ENCODE results near the gene MREG.
A peak's percentile ranks its signal among the peaks of the same experiment; 100 is the strongest.

The MREG gene

GRCh38 chr2:215914054-215914776, 99.1 kb downstream of the MREG start:
- no peak for DNase-seq

- no peak for DNase-seq
These were observed 101.0 kb downstream of the MREG start for GRCh38 chr2:215912299-215912842.

- no peak for DNase-seq
These were observed 101.9 kb downstream of the MREG start for GRCh38 chr2:215911301-215912085.

- DNase-seq = no peak
These were observed 103.2 kb downstream of the MREG start for GRCh38 chr2:215910180-215910579.

- no peak for DNase-seq
These were observed 106.2 kb downstream of the MREG start for GRCh38 chr2:215907147-215907546.

- no peak for DNase-seq
These were observed 106.9 kb downstream of the MREG start for GRCh38 chr2:215906458-215906857.

GRCh38 chr2:215905691-215906090, 107.7 kb downstream of the MREG start:
- DNase-seq = no peak

- peak; percentile 8 for DNase-seq
These were observed 109.2 kb downstream of the MREG start for GRCh38 chr2:215904101-215904500.

- DNase-seq = no peak
These were observed 110.1 kb downstream of the MREG start for GRCh38 chr2:215903203-215903602.

GRCh38 chr2:215901796-215902195, 111.6 kb downstream of the MREG start:
- no peak for DNase-seq

GRCh38 chr2:215900843-215901242, 112.5 kb downstream of the MREG start:
- DNase-seq = no peak

- DNase-seq = no peak
These were observed 113.1 kb downstream of the MREG start for GRCh38 chr2:215900203-215900611.

GRCh38 chr2:215899141-215900074, 113.9 kb downstream of the MREG start:
- no peak for DNase-seq

- DNase-seq = no peak
These were observed 115.0 kb downstream of the MREG start for GRCh38 chr2:215898363-215898762.

- peak; percentile 42 for DNase-seq
These were observed 116.4 kb downstream of the MREG start for GRCh38 chr2:215896921-215897320.

- peak; percentile 59 for DNase-seq
These were observed 118.0 kb downstream of the MREG start for GRCh38 chr2:215895330-215895729.
